GM12891 (cell line): ENCODE results near the gene BCAR3.

Experiments
- POLR2A ChIP-seq: IDR thresholded peaks from 2 replicates; pipeline ENCODE4 v1.6.1; 2011; ENCODE audit warnings: low read depth, low read length, control low read depth
- POLR2AphosphoS5 ChIP-seq: IDR thresholded peaks from 2 replicates; pipeline ENCODE4 v1.6.1; 2011; ENCODE audit warnings: low read depth, low read length, control low read depth
- SPI1 ChIP-seq: IDR thresholded peaks from 2 replicates; pipeline ENCODE4 v1.6.1; 2011; ENCODE audit warnings: low read depth, low read length, control low read depth
- TAF1 ChIP-seq: IDR thresholded peaks from 2 replicates; pipeline ENCODE4 v1.6.1; 2011; ENCODE audit warnings: low read depth, low read length, control low read depth

- TF ChIP-seq SPI1 (no peak), TAF1 (no peak), POLR2A (no peak), POLR2AphosphoS5 (no peak)
These were observed 20.6 kb upstream of the BCAR3 start for GRCh38 chr1:93702111-93702827.
